GM18519 (cell line): ENCODE results near the gene TFF3.

Experiments used
- ATAC-seq: cut with Tn5 transposase; IDR thresholded peaks from one replicate; pipeline ENCODE4 v1.9.1; 2021; ENCODE audit warnings: mild to moderate bottlenecking, moderate library complexity; ENCODE audit not compliant: unreplicated experiment, low FRiP score

TFF3 gene

DNA sequence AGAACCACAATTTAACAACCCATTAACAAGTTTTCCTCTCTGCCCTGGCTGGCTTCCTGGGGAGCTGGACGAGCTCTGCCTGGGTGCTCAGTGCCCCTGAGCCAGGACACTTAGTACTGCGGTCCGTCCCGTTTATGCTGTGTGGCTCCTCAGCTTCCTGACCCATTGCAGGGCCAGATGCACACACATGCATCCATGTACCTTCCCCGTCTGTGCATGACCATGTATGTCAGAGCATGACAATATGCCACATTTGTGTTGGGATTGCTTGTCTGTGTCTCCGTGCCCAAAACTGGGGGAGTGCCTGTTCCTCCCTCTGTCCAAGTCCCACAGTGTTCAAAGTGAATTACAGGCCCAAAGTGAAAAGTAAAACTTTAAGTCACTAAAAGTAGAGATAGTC lies 9.7 kb upstream of the TFF3 start:
- no peak for ATAC-seq

DNA sequence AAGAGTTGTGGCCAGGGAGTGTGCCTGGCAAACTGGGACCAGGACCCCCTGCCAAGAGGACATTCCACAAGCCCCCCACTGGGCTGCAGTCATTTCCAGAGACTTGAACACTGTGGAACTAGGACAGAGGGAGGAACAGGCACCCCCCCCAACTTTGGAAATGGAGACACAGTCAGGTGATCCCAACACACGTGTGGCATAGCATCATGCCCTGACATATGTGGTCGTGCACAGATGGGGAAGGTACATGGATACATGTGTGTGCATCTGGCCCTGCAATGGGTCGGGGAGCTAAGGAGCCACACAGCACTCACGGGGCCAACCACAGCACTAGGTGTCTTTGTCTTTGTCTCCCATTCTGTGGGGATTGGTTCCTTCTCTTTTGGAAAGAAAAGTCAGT lies 6.6 kb upstream of the TFF3 start:
- ATAC-seq, result no peak

DNA sequence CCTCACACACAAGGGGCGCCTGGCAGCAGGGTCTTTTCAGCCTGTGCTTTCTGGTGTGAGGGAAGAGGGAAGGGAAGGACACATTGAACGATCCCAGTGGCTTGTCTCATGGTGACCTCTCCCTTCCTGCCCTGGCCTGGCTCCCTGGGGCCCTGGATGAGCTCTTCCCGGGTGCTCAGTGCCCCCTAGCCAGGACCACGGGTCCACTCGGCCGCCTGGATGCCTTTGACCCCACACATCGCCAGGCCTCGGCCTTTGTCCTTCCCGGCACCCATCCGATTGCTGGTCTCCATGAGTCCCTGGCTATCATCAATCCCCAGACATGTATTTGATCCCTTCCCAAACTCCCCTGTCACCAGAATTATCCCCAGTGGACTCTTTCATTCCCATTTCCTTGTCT lies 6.0 kb upstream of the TFF3 start:
- no peak for ATAC-seq

GRCh38 chr21:42320791-42321190 lies 5.6 kb upstream of the TFF3 start:
- no peak for ATAC-seq

DNA sequence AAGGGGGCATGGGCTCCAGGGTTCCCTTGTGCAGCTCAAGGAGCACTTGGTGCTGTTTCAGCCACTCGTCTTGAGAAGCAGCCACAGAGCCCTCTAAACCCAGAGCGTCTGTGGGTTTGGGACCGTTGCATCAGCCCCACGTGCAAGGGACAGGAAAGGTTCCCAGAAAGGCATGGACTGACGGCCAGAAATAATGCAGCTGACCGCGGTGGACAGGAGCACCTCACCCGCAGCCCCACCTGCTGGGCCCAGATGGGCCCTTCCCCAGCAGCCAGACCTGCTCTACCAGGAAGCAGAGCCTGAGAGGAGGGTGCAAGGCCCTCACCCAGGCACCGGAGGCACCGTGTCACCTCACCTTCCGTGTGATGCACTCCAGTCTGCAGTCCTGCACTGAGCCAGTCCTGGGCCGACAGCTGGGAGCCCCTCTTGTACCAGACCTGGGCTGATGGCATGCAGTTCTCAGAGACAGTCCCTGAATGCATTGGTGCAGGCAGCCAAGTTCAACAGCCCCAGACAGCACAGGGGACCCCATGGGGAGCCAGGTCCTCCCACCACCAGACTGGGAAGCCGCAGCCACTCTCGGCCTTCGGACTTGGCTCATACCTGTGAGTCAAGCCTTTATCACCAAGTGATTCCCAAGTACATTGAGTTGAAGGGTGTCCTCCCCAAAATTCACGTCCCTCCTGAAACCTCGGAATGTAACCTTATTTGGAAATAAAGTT lies 4.8 kb upstream of the TFF3 start:
- ATAC-seq, result no peak

DNA sequence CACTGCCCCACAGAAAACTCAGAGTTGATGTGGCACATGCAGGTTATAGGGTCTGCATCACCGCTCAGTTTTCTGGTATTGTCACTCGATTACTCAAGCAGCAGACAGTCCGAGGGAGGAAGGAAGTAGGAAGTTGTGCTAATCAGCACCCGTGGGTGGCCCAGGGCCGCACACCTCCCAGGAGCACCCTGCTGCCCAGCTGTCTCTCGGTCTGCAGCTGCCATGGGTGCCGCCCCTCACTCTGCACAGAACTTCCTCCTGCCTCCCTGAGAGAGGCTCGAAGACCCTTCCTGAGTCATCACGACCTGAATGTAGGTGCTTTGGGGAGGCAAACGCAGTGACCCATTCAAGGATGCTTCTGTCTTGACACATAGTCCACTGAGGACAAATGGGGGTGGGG lies 4.2 kb upstream of the TFF3 start:
- ATAC-seq, result no peak

GRCh38 chr21:42317826-42318746 lies 2.9 kb upstream of the TFF3 start:
- ATAC-seq, result no peak

DNA sequence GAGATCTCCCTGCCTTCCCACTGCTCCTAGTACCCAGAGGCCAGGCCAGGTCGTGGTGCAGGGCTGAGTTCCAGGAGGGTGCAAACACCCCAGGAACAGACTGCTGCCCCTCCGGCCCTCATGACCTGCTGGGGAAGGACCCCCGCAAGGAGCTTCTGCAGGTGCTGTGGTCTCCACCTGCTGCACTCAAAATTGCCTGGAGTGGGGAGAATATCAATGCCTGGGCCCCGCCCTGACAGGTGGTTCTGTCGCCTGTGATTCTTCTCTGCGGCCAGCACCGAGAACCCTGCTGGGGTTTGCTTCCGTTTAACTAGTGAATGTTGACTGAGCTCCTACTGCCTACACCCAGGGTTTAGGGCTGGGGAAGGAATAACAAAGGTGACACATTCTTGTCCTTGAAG lies 2.1 kb upstream of the TFF3 start:
- ATAC-seq, result no peak

DNA sequence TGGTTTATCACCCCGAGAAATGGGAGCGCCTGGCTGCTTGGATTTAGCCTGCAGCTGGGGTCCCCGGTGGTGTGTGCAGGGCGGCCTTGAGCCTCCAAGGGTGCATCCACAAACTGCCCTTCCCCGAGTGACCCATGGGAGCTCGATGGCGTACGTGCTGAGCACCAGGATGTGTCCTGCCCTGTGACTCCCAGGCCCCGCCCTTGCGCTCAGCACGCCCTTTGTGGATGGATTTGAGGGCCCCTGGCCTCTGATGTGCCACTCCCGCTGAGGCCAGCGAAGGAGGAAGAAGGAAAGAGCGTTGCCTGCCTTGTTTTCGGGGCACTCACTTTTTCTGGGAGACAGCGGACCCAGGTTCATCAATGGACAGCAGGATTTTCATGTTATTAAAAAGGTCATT lies 1.7 kb upstream of the TFF3 start:
- no peak for ATAC-seq

- ATAC-seq, result no peak
Observed at GRCh38 chr21:42314616-42315295, 453 bp downstream of the TFF3 start.

GRCh38 chr21:42313501-42313969 lies 1.7 kb downstream of the TFF3 start:
- ATAC-seq, result no peak

DNA sequence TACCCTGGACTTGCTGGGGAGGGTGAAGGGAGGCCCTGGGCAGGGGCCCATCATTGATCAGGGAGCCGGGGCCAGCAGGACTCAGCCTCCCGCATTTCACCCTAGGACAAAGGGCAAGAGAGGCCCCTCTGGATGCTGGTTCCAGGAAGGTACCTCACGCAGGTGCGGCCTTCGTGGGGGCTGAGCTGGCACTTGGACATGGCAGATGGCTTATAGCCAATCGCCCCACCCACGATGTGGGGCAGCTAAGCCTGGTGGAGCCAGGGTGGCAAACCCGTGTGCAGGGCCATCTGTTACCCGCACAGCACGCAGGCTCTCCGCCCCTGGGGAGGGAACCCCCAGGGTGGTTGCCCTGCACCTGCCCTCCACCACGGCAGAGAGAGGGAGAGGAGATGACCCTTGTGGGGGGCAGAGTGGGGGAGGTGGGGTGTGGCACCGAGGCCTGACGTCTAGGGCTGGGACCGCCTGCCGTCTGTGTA lies 2.5 kb downstream of the TFF3 start:
- ATAC-seq, result no peak

DNA sequence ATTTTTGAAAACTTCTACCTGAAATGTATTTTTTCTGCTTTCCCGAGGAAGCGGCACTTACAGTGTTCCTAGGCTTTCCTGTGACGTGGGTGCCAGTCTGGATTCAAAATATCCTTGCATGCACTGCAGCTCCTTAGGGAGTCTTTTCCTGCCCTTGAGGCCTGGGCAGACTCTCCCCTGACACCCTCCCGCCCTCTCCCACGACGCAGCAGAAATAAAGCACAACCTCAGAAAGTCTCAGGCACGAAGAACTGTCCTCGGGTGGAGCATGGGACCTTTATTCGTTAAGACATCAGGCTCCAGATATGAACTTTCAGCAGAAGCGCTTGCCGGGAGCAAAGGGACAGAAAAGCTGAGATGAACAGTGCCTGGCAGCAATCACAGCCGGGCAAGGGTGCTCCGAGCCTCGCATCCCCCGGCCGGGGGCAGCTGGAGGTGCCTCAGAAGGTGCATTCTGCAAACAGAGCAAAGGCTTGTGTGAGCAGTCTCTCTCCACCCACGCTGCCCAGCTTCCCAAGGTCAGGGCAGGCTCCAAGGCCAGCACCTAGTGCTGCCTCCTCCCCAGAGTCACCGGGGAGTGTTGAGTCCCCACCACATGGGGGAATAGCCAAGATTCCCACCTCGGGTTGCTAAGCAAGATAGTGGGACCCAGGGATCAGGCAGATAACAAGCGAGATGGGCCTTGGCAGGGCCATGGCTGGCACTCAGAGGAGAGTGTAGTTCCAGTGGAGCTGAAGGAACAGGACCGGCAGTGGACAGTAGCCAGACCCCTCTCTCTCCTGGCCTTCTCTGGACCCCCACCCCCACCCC lies 3.2 kb downstream of the TFF3 start:
- ATAC-seq, result no peak

- no peak for ATAC-seq
Observed at GRCh38 chr21:42311160-42311559, 4.0 kb downstream of the TFF3 start.

GRCh38 chr21:42310411-42311001 lies 4.7 kb downstream of the TFF3 start:
- ATAC-seq, result no peak

GRCh38 chr21:42309753-42310213 lies 5.4 kb downstream of the TFF3 start:
- ATAC-seq, result no peak

GRCh38 chr21:42308914-42309752 lies 6.1 kb downstream of the TFF3 start:
- ATAC-seq, result no peak

DNA sequence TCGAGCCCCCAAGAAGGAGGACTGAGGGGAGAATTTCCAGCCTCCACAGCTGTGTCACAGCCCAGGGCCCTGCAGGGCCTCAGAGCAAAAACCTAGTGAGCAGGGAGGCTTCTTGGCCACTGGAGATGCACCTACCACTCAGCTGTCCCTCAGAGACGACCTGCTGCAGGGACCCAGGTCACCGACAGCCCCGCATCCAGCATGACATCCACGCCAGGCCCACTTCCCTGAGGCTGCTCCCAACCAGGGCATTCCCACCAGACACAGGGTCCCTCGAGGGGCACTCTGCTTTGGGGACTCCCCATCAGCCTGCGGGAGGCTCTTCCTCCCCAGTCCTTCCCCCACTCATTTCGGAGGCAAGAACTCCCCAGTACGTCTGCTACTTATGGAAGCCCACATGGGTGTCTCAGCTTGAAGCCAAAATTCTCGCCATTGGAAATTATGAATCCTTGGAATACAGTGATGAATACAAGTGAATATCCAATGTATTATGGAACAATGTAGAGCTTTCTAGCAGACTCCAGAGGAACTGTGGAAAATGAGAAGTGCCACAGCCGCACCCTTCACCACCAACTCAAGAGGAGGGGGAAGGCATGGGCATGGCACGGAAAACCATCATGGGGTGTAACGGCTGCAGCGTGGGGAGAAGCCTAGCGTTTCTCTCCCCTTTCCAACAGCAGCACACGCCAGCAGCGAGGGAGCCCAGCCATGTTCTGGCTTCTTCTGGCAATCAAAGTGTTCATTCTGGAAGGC lies 6.9 kb downstream of the TFF3 start:
- no peak for ATAC-seq
